GM18519 (cell line): ENCODE results near the gene XRCC3.

ENCODE experiments used
- ATAC-seq: cut with Tn5 transposase; IDR thresholded peaks from one replicate; pipeline ENCODE4 v1.9.1; 2021; ENCODE audit warnings: mild to moderate bottlenecking, moderate library complexity; ENCODE audit not compliant: unreplicated experiment, low FRiP score

XRCC3 gene

DNA sequence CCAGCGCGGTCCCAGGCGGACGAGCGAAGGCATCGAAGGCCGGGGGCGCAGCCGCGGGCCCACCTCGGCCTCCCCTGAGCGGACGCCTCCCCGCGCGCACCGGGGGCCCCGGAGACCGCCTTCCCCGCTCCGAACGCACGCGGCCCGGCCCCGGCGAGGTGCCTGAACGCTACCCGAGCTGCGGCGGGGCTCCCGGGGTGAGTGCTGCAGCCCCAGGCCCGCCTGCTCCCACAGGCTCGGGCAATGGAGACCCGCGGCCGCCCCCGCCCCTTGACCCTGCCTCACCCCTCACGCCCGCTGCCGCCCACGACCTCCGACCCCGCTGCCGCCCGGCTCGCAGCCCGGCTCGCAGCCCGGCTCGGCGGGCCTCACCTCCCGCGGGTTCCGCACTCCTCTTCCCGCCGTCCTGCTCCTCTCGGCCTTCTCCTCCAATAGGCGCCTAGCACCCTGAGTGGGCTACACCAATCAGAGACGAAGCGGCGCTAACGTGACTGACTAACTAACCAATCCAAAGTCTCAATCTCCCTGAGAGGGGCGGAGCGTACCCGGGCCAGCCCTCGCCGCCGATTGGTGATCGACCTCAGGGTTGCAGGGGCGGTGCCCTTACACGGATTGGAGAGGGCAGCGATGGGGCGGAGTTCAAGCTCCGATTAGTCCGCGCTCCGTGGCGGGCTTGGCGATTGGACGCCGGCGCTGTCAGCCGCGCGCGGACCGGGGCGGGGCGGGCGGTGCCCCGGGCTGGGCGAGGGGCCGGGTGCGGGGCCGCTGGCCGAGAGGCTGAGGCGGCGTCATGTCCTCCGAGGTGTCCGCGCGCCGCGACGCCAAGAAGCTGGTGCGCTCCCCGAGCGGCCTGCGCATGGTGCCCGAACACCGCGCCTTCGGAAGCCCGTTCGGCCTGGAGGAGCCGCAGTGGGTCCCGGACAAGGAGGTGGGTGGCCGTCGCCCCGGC is at the start of gene XRCC3, which contains the start of gene ZFYVE21:
Gene XRCC3, minus strand, starts transcription at position 400 of the 949 bp plus-strand sequence. CDS start 4,364 bp downstream, outside the sequence.
Gene ZFYVE21, plus strand, starts transcription at position 759 of the 949 bp plus-strand sequence. Its CDS starts 32 bp downstream, at position 791.
- peak; percentile 93 for ATAC-seq

DNA sequence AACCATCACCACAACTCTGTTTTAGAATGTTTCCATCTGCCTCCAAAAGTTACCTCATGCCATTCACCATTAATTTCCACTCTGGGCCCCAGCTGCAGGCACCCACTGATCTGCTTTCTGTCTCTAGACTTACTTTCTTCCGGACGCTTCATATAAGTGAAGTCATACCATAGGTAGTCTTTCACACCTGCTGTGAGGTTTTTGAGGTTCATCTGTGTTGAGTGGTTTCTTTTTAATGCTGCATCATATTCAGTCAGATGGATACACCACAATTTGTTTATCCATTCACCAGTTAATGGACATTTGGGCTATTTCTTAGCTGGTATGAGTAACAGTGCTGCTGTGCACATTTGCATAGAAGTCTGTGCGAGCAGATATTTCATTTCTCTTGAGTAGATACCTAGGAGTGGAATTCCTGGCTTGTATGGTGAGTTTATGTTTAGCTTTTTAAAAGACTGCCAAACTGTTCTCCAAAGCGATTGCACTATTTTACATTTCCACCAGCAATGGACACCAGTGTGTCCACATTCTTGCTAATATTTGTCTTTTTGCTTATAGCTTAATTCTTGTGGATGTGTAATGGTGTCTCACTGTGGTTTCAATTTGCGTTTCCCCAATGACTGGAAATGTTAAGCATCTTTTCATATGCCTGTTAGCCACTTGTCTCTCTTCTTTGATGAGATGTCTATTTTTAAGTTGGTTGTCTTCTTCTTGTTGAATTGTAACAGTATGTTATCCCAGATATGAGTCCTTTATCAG is 48.7 kb upstream of the XRCC3 start:
- ATAC-seq, result no peak

DNA sequence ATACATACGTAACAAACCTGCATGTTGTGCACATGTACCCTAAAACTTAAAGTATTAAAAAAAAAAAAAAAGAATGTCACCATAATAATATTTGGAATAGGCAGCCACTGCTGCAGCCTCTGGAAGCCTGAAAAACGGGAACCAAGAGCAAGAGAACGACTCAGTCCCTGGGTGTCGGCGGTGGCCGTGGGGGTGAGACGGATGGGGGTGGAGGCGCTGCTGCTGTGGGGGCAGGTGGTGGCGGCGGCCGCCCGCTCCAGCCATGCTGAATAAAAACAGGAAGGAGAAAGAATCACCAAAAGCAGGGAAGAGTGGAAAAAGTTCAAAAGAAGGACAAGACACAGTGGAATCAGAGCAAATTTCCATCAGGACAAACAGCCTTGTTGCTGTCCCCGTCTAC is 47.3 kb upstream of the XRCC3 start:
- no peak for ATAC-seq

DNA sequence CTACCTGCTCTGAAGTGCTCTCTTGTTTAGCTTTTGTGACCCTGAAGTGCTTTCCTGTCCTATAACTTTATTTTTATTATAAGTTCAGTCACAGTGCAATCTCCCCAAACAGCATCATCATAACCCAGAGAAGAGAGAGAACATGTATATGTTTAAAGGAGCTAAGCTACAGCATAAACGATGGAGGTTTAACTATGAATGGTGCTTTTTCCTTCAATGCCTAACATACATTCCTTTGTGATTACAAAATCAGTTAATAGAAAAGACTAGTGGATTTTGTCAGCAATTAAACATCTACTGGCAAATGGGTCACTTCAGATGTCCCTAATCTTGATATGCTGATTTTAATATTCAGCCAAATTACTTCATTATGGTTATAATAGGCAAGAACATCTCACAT is 46.8 kb upstream of the XRCC3 start:
- no peak for ATAC-seq

DNA sequence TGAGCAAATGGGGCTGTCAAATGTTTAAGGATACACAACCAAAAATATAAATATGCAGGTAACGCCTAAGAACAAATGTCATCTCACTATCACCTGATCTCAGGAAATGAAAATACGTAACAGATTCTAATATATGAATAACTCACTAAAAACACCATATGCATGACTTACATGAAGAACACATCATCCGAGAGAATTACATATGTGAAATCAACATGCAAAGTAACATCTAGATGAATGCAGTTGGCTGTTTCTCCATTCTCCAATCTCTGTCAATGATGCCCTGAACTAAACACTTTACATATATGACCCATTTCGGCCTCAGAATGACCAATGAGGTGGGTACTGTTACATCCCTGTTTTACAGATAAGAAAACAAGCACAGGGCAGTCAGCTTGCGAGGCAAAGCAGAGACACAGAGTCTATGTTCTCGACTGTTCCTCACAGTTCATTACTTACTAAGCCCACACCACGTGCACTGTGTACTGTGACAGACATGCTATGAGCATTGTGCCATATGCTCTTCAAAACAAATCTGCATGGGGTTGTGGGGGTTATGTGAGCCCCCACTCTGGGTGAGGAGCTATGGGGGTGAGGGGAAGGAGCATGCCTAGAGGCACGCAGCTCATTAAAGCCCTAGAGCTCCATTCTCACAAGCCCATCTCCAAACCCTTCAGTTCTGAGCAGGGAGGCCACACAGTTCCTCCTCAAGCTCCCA is 43.0 kb upstream of the XRCC3 start:
- ATAC-seq, result no peak

DNA sequence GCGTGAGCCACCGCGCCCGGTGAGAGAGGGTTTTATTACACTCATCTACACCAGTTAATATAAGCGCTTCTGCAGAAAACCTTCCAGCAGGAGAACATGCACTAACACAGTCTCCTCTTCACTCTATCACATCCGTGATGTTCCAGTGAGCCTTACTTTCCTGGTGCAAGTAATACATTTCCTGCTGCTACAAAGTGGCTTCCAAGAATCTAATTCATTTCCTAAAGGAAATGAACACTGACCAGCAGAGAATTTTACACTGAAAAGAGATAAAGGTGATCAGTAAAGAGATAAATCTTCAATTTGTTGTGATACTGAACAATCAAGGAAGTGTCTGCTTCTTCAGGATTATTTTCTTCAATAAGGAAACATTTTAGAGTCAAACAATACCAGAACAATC is 39.8 kb upstream of the XRCC3 start:
- ATAC-seq, result no peak

DNA sequence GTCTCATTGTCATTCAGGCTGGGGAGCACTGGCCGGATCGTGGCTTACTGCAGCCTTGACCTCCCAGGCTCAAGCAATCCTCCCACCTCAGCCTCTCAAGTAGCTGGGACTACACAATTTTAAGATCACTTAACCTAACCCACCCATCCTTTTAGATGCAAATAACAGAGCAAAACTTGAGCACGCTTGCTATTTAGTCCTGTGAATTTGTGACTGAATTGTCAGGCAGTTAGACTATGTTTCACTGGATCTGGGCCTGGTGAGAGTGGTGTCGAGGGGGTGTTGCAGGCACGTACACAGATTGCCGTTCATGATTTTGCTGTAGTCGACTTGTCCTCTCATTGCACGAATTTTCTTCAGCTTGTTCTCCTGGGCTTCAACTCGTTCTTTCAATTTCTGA is 38.5 kb upstream of the XRCC3 start:
- ATAC-seq, result no peak

DNA sequence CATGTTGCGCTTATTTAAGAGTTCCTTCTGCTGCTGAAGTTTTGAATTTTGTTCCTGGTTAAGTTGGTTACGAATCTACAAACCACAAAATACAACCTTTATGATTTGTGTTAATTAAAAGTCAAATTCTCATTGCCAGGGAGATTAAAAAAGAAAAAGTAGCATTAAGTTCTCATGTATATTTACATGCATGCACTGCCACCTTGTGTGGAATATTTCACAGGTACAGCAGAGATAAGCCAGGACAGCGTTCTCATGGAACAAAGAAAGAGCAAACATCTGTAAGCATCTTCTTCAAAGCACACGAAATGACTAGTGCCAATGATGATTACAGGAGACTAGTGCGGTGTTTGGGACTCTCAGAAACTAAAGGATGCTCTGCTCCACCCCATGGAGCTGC is 34.6 kb upstream of the XRCC3 start:
- ATAC-seq, result no peak

DNA sequence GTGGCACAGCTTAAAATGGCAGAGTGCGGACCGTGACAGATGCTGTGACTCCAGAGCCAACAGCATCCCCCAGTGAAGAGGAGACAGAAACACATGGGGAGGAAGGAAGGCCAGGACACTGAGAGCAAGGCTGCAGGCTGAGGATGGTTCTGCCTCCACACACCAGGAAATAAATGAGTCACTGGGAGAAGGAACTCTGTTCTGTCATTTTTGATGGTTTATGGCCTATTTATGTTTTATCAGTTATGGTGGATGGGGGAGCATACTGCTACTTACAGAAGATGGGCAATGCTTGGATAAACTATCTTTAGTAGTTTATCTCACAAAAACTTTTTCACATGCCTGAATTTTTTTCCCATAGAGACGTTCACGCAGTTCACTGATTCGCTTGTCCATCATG is 34.2 kb upstream of the XRCC3 start:
- ATAC-seq, result no peak

DNA sequence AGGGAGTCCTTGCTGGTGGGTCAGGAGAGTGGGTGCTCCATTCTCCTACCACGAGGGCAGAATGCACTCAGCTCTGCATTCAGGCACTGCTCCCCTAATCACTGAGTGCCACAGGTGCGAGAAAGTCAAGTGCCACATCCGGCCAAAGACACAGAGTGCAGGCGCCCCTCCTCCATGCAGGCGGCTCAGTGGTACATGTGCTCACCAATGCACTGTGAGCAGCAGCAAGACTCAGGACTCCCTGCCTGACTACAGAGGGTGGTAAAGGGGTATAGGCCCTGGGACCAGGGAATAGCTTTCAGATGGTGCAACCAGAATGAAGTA is 33.2 kb upstream of the XRCC3 start:
- ATAC-seq, result no peak

DNA sequence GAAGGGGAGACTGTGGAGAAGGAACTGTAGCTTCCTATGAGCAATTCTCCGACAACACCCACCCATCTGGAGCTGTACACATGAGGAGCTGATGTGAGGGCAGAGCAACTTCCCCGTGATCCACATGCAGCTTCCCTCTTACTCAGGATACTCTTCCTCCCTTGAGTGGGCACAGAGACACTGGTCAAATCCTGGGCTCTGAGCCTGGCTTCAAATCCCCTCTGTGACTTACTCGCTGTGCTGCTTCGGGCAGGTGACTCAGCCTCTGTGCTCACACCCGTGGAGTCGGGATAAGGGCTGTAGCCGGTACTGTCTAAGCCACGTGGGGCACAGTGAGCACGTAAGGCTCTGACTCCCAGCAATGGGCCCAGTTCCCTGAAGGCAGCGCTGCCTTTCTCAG is 31.4 kb upstream of the XRCC3 start:
- ATAC-seq, result no peak

DNA sequence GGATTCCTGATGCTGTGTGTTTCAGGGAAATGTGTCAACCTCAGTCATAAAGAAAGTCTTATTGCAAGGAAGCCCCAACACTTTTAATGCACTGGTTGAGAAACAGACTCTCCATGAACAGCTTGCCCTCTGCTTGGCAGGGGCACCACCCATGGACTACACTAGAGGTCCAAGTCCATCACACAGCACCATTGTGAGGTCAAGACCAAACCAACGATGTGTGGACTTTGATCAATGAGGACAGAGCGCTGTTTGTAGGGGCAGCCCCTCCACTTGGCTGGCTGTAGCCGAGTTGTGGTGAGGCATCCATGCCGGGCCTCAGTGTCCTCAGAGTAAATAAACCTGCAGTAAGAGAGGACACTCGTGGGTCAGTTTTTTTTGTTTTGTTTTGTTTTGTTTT is 30.2 kb upstream of the XRCC3 start:
- ATAC-seq, result no peak

DNA sequence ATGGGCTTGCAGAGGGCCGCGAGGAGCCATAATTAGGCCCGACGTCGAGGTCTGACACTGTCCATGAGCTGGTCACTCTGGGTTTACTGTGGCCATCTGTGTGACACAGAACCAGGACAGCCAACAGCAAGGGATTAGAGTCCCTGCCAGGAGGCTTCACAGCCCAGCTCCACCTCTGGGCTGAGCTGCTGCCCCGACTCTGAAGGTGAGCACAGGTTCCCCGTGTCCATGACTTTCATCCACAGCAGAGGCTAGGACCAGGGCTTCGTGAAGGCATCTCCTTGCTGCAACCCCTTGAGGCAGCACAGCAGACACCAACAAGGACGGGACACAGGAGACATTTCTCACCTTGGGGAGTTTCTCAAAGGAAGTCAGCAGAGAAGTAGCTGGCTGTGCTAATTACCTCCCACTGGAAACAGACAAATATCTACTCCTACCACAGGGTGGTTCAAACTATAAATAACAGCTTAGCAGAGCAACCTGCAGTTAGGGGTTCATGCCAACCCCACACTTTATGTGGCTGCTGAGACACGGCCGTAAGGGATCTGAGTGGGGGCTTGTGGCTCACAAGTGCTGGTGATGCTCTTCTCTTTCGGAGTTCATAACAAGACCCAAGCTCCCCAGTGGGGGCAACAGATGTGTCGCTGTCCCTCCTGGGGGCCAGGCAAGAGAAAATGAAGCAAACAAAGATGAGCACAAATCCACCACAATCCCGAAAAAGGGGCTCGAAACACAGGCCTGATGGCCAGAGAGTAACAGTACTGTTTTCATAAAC is 29.6 kb upstream of the XRCC3 start:
- no peak for ATAC-seq

DNA sequence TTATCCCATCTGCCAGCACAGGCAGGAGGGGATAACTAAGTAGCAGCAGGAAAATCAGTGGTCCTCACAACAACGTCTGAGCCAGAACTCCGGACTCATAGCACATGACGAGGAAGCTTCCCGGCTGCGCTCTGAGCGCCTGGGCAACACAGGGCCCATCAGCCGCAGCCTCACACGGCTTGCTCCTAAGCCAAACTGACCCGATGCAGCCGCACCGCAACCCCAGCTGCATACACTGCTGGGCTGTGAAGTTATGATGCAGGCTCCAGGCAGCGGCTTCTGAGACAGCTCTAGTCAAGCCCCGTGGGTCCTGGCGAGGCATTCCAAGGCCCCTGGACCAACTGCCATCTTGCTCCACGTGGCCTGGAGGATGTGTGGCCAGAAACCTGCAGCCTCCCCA is 28.4 kb upstream of the XRCC3 start:
- no peak for ATAC-seq

DNA sequence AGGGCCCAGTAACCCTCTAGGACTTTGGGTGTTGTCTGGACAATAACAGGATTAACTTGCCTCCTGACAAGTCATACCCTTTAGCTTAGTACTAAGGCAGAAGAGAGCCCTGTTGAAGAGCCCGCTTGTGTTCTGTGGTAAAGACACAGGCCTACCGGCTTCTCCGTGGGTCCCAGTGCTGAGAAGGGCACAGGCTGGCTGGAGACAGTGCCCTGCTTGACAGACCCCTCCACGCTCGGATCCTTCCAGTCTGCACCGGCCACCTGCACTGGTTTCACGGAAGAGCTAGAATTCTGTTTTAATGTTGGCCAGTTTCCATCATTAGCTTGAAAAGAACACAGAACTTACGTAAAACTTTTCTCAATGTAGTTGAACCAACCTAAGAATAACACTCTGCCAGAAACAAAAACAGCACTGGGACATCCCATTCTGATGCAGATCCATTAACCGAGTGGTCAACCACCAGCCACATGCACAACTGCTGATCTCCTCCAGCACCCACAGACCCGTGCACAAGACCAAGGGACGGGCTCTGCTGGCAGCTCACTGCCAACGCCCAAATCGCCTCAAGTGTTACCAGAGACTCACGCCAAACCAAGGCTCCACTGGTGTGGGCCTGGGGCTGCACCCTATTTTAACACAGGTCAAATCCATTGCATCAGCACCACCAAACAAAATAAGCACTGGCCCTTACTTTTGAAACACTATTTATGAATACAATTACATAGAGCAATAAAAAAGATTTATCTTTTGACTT is 27.4 kb upstream of the XRCC3 start:
- no peak for ATAC-seq

DNA sequence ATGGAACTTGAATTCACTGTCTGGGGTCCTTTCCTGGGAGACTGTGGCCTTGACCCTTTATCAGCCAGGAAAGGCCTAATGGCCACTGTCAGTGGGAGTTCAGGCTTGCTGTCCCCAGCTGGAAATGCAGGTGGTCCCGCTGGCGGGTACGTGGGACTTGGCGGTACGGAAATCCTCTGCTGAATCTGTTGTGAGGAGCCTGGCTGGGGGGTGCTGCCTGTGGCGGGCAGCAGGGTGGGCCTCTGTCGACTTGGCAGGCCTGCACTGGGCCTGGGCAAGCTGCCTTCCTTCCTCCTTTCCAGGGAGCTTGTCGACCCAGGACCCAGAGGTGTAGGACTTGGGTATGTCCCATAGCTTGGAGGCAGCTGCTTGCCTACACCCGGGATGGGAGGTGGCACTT is 26.6 kb upstream of the XRCC3 start:
- no peak for ATAC-seq

DNA sequence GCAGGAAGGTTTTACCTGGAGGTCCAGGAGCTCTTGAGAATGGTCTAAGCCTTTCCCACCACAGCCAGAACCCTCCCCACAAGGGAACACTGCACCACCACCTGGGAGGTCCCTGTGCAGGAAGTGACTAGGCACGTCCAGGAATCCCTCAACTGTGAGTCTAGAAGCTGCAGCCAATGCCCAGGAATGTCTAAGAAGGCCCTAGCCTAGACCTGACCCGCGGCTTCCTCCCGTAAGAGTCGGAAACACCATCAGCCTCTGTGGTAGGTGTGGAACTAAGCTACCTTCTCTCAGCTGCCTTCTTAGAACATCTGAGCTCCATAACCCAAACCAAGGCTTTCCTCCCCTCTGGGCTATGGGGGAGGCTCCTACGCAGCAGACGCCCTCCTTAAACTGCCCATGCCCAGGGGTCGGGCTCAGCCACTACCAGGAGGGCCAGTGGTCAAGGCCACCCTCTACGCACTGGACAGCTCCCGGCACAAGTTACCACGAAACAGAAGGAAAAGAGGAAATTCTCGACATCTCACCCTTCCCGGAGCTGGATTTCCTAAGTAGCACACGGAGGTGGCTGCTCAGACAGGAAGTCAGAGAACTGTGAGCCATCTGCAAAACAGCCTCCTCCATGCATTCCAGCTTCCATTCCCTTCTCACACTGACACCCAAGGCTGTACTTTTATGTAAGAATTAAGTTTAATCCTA is 25.9 kb upstream of the XRCC3 start:
- ATAC-seq, result no peak

DNA sequence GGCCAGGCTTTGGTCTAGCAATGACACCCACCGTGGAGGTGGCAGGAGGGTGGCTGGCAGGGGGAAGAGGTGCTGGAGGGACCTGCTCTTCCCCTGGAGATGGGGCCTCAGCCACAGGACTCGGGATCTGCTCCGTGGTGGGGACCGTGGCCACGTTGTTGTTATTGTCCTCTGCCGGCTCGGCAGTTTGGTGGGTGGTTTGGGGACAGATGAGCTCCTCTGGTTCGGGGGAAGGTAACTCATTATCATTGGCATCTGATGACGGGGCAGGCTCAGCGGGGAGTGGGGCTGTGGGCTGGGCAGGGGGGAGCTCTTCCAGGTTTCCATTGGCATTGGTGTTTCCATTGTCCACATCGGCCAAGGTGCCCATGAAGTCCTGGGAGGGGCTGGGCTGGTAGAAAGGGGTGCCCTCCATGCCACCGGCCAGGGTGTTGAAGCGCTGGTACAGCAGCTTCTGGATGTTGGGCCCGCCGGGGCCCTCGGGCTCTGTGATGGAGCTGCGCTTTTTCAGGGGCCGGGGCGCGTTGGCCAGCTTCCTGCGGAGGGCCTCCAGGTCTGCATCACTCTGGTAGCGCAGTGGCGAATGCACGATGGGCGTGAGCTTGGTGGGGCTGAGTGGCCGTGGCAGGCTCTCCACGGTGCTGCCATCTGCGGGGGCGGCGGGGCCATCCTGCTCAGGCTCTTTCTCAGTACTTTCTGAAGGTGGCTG is 24.7 kb upstream of the XRCC3 start:
- no peak for ATAC-seq

DNA sequence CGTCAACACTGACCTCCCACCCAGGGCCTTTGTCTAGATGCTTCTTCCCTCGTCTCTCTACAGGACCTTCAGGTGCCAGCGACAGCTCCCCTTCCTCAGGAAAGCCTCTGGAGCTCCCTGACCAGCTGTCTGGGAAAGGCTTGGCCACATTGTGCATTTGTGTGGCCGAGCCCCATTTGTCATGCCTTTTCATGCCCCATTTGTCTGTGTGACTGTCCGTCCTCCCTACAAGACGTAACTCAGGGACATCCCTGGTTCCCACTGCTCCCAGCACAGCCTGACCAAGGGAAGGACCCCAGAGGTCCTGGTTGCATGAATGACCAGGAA is 24.2 kb upstream of the XRCC3 start:
- ATAC-seq, result no peak
